GM23338 (cell line): ENCODE results near the gene THSD7A.

Source experiments
- NANOG ChIP-seq: IDR thresholded peaks from 2 replicates; pipeline ENCODE4 v1.6.1; 2016; ENCODE audit warnings: antibody characterized with exemption, borderline replicate concordance
- REST ChIP-seq: IDR thresholded peaks from one replicate; pipeline ENCODE4 v1.6.1; 2018; ENCODE audit warnings: antibody characterized with exemption; ENCODE audit not compliant: unreplicated experiment
- TF ChIP-seq, protein P1 (sequence below), 2 experiments: fragments of 200-600 bp in 1 of 2; sonication (generic) in 1 of 2; conservative IDR thresholded peaks; 2 replicates each; pipeline versions ENCODE4 v1.5.1 to v1.6.1; 2016 to 2017; ENCODE audit warnings: antibody characterized with exemption in 2 of 2, low read depth in 2 of 2, mild to moderate bottlenecking in 2 of 2, moderate library complexity in 1 of 2

- TF ChIP-seq, protein P1, sequence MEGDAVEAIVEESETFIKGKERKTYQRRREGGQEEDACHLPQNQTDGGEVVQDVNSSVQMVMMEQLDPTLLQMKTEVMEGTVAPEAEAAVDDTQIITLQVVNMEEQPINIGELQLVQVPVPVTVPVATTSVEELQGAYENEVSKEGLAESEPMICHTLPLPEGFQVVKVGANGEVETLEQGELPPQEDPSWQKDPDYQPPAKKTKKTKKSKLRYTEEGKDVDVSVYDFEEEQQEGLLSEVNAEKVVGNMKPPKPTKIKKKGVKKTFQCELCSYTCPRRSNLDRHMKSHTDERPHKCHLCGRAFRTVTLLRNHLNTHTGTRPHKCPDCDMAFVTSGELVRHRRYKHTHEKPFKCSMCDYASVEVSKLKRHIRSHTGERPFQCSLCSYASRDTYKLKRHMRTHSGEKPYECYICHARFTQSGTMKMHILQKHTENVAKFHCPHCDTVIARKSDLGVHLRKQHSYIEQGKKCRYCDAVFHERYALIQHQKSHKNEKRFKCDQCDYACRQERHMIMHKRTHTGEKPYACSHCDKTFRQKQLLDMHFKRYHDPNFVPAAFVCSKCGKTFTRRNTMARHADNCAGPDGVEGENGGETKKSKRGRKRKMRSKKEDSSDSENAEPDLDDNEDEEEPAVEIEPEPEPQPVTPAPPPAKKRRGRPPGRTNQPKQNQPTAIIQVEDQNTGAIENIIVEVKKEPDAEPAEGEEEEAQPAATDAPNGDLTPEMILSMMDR (conservative IDR thresholded peaks at IDR 0.05; ENCODE audit: low read depth in 2 of 2), result no peak
- TF ChIP-seq NANOG (no peak), REST (no peak)
Observed at GRCh38 chr7:11702938-11703337, 129.1 kb downstream of the THSD7A start.
